Thyroid gland (tissue), 4 donors: ENCODE data around the gene TRIM46.

Experiments
- CTCF ChIP-seq, 6 experiments: fragments of 200-600 bp in 3 of 6; fragments of 450-650 bp in 3 of 6; sonication (generic) in 3 of 6; IDR thresholded peaks; one replicate each; pipeline ENCODE4 v1.5.1; 2016 to 2019; ENCODE audit warnings: antibody characterized with exemption in 6 of 6, mild to moderate bottlenecking in 2 of 6, inconsistent platforms in 1 of 6, moderate library complexity in 1 of 6
- POLR2A ChIP-seq, 2 donors: fragments of 450-650 bp; IDR thresholded peaks; one replicate each; pipeline ENCODE4 v1.6.1; 2017; ENCODE audit warnings: antibody characterized with exemption in 2 of 2, mild to moderate bottlenecking in 2 of 2, moderate library complexity in 1 of 2

DNA sequence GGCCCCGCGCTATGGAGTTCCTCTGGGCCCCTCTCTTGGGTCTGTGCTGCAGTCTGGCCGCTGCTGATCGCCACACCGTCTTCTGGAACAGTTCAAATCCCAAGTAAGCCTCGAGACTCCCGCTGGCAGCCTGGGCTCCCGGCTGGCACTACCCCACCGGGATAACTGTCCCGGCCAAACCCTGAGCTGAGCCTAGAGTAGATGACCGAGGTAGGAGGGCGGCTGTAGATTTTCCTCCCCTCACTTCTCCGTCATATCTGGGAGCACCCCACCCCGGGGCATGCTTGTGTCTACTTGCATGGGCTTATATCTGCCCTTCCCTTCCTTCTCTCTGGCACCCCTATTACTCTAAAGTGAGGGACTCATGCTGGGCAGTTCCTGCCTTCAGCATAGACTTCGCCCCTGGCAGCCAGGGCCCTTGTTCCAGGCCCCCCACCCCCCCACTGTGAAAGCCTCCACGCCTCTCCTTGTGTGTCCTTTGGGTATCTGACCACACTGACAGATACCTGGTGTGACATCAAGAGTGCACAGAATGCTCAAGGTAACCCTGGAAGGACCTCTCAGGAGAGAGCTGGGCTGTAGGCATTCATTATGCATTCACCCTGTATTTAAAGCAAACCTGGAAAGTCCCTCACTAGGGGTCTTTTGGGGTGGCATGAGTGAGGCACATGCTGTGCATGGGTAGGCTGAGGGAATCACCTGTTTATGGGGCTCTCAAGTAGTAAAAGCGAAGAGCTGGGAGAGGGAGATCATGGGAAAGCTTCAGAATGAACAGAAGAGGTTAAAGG is 45.5 kb upstream of the TRIM46 start:
- TF ChIP-seq CTCF (IDR thresholded peaks at IDR 0.05) (no peak), POLR2A (IDR thresholded peaks at IDR 0.05) (no peak)
